Measurements from ENCODE around the gene MRPL27.

The MRPL27 gene

GRCh38 chr17:50359998-50360461 lies 13.0 kb downstream of the MRPL27 start:
- DNase-seq (ENCODE audit: low read depth): no peak

- DNase-seq (ENCODE audit: low read depth): no peak
These were observed 13.8 kb downstream of the MRPL27 start for GRCh38 chr17:50359005-50359699.

DNA sequence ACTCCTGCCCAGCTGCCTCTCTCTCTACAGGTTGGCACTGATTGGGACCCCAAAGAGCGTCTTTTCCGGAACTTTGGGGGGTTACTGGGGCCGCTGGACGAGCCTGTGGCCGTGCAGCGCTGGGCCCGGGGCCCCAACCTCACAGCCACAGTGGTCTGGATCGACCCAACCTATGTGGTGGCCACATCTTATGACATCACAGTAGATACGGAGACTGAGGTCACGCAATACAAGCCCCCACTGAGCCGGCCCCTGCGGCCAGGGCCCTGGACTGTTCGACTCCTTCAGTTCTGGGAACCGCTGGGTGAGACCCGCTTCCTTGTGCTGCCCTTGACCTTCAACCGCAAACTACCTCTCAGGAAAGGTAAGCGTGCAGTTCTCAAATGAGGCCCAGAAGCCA lies 14.8 kb downstream of the MRPL27 start:
- DNase-seq (ENCODE audit: low read depth): no peak

DNA sequence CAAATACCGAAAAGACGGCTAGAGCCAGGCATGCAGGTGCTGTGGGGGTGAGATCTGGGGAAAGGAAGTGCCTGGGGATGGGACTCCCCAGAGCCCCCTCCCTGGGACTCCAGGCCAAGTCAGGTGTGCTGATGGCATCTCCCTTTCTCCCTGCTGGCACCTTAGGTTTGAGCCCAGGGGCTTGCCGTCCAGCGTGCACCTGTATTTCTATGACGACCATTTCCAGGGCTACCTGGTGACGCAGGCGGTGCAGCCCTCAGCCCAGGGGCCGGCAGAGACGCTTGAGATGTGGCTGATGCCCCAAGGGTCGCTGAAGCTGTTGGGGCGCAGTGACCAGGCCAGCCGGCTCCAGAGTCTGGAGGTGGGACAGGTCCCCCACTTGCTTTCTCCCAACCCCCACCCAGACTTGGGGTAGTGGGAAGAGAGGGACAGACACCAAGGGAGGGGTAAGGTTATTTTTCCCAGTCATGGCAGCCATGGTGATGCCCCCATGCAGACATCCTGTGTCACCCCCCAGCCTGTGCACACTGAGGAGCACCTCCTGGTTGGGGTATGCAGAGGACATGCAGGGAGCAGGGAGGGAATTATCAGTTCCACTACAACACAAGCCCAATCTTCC lies 16.0 kb downstream of the MRPL27 start:
- DNase-seq (ENCODE audit: low read depth): no peak

DNA sequence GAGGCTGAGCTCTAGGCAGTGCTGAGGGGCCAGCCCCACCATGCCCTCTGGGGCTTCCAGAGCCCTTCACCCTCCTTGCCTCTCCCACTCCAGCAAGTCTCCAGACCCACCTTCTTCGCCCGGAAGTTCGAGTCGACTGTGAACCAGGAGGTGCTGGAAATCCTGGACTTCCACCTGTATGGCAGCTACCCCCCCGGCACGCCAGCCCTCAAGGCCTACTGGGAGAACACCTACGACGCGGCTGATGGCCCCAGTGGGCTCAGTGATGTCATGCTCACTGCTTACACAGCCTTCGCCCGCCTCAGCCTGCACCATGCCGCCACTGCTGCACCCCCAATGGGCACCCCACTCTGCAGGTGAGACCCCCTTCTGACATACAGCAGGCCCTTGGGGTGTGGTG lies 16.6 kb downstream of the MRPL27 start:
- no peak for DNase-seq (ENCODE audit: low read depth)

GRCh38 chr17:50355701-50356341 lies 17.2 kb downstream of the MRPL27 start:
- DNase-seq (ENCODE audit: low read depth): no peak

DNA sequence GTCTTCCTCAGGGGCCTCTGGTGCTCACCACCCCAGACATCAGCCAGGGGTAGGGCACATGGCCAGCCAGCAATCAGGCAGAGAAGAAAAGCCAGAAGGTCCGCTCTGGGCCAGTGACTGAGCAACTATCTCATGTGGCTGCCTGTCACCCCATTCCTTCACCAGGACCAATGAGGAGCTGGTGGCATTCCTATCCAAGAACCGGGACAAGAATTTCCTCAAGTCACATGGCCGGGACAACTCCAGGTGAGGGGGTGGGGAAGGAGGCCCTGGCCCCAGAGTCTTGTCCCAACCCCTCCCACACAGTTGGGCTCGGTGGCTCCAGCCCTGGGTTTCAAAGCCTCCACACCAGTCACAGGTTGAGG lies 17.7 kb downstream of the MRPL27 start:
- DNase-seq (ENCODE audit: low read depth): no peak

- DNase-seq (ENCODE audit: low read depth): no peak
These were observed 18.2 kb downstream of the MRPL27 start for GRCh38 chr17:50354776-50355175.

DNA sequence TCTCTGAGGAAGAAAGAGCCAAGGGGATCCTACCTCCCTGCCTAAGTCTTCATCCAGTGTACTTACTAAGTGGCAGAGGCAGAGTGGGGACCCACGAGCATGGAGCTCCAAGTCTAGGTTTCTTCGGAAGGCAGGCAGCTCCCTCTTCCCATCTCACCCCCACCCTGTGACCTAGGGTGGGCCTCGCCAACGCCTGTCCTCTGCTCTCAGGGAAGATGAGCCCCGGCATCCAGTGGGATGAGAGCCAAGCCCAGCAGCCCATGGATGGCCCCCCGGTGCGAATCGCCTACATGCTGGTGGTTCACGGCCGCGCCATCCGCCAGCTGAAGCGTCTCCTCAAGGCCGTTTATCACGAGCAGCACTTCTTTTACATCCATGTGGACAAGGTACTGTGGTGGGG lies 18.8 kb downstream of the MRPL27 start:
- no peak for DNase-seq (ENCODE audit: low read depth)

- DNase-seq (ENCODE audit: low read depth): no peak
These were observed 19.3 kb downstream of the MRPL27 start for GRCh38 chr17:50353600-50354195.

DNA sequence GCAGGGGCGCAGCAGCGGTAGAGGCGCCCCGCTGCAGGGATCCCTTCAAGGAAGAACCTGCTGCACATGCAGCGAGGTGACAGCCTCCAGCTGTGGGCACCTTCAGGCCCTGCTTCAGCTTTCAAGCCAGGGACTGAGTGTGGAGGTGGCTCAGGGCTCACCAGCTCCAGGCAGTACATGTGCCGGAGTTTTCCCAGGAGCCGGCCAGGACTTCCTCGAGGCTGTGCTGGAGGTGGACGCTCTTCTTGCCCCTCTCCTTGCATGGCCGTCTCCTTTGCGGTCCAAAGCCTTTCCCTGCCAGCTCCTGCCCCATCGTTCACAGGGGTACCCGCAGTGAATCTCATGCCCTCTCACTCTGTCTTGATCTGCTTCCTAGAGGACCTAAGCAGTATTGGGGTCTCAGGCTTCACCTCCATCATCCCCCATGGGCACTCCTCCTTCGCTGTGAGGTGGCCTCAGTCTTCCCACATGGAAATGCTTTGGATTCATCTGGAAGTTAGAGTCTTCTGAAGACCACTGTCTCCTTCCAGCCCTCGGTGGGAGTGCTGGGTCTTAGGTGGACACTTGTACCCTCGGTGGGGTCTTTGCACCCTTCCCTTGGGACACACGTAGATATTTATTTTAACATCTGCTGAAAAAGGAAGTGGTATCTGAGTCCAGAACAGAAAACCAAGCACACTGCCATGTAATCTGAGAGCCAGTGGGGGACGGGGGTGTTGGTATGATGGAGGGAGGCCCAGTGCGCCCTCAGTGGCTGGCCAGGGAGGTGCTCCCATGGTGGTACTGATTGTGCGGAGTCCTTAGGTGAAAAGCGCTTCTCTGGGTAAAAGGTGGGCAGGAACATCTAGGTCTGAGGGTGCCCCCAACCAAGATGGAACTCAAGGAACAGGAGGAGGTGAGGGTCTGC lies 20.0 kb downstream of the MRPL27 start:
- no peak for DNase-seq (ENCODE audit: low read depth)

- no peak for DNase-seq (ENCODE audit: low read depth)
These were observed 20.8 kb downstream of the MRPL27 start for GRCh38 chr17:50352072-50352692.

GRCh38 chr17:50350733-50351132 lies 22.3 kb downstream of the MRPL27 start:
- no peak for DNase-seq (ENCODE audit: low read depth)

DNA sequence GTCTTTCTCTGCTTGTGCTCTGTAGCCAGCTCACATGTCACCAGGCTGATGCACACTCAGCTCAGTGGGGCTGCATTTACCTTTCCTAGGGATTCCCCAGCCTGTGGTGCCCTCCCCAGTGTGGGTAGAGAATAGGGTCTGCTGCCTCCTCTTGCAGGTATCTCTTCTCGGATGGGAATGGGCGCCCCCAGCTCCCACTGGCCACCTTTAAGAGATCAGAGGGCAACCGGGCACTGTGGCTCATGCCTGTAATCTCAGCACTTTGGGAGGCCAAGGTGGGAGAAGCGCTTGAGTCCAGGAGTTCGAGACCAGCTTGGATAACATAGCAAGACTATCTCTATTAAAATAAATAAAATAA lies 23.8 kb downstream of the MRPL27 start:
- no peak for DNase-seq (ENCODE audit: low read depth)

DNA sequence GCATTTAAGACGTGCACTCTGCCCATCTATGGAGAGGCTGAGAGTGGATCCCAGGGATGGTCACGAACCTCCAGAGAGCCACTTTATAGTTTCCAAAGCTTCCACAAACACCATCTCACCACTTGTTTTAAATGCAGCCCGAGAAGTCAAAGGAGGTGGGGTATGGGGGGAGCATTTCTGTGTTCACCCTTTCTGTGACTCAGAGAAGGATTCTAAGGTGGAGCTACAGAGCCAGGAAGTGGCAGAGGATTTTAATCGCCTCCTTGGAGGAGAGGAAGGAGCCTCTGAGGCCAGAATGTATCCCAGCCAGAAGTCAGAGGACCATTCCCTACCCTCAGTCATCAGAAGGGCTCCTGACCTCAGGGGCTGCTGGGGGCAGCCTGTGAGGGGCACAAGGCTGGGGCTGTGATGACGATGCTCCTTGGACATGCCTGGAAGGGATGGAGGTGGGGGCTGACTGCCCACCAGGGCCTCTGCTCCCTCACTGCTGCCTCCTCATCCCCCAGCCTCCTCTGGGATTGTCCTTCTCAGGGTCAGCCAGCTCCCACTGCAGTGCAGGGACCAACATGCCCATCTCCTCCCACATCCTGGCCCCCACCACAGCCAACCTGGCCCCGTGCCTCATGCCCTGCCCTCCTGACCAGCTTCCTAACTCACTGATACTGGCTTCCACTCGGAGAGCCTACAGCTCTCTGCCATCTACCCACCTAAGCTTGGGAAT lies 24.3 kb downstream of the MRPL27 start:
- no peak for DNase-seq (ENCODE audit: low read depth)

GRCh38 chr17:50347894-50348291 lies 25.1 kb downstream of the MRPL27 start:
- DNase-seq (ENCODE audit: low read depth): no peak

DNA sequence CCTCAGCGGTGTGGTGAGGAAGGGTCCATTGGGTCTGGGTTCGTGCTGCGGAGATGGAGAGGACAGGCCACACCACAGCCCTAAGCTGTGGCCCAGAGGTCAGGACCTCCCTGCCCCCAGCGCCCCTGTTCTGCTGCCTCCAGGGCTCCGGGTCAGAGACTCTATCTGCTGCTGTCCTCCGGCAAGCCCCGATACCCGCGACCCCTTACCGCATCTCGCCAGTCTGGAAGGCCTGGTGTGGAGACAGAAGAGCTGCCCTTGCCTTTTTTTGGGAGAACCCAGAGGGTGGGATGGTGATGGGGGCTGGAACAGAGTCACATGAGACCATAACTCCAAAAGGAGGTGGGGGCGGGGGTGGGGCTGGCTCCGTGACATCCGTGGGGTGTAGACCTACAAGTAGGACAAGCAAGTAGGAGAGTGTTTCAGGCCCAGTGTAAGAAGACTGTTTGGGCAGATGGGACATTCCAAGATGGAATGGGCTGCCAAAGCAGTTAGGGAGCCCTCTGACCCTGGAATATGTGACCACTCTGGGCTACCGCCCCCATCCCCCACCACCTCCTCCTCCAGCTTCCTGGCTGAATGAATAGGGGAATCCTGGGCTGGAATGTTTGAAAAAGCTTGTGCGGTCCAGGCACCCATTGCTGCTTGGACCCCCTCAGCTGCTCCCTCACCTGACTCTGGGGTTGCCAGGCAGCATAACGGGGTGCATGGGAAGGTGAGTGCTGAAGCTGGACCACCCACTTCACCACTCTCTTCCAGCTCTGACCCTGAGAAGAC lies 25.7 kb downstream of the MRPL27 start:
- DNase-seq (ENCODE audit: low read depth): no peak

DNA sequence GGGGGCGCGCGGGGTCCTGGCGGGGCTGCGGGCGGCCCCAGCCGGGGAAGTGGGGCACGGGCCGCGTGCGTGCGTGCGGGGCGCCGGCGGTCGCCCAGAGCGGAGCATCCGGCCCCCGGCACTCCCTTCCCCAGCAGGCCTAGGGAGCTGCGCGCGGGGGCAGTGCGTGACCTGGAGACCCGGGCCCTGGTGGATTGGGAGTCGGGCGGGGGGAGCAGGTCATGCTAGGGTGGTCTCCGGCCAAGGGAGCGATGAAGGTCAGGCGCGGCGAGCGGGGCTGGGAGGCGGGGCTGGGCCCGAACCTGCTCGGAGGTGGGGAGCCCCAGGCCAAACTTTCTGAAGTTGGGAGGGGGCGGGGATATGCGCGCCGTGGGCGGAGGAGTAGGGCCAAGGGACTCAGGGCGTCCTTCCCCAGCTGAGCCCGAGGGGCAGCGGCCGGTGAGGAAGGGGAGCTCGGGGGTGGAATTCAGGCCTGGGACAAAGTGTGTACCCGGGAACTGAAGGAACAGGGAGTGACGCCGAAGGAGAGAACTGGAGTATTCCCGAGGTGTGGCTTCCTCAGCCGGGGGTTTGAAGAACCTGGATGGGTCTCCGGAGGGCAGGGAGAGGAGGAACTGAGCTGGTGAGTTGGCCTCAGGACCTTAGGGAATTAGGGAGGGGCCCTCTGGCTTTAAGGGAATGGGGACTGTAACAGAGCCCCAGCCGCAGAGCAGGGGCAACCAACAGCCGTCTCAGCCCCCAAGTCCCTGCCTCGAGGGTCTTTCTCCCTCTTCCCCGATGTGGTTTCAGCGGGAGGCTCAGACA lies 26.5 kb downstream of the MRPL27 start:
- DNase-seq (ENCODE audit: low read depth): no peak
